ENCODE results near the gene LRRC8D. TPM values are rescaled to one million over a fixed set of nuclear protein-coding genes. Genes with fewer than 3 reads are reported as not detected.

The LRRC8D gene
- total RNA-seq, 5 donors from 2014 or later (not counting 1 experiment from before 2014, with no cell fraction given), result 23.8 to 43.4 (median 33.0) TPM

DNA sequence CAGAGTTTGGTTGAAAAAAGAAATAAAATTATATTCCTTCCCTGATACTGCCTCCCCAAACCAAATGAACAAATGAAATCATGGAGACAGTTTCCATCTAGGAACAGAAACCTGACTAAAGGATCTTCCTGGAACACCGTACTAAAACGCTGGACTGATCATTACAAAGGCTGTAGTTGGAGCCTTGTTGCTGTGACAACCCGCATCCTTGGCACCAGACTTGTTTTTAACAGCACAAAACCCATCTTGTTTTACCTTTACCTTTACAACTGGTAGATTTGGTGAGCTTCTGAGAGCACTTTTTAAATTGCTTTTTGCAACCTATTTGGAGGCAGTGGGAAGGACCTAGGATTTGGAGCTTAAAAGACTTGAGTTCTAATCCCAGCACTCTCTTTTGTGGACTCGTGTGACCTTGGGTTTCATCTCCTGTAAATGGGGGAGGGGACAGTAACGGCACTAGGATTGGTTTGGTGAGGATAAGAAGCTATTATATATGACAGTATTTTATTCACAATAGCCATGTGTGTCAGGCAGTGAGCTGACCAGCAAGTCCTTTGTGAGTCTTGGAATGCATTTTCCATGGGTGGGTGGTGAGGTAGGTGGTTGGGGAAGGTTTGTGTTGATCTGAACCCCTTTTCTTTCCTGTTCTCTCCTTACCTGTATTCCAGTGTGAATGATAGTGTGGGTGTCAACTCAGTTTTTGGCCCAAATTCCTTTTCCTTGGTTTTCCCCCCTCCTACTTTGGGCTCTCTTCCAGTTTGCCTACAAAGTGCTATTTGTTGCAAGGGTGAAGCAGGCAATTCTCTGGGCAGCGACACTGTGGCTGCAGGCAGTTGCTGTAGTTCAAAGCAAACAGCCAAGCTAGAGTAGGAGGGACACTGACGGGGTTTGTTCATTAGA is 12.6 kb downstream of the LRRC8D start:
- Histone ChIP-seq H3K4me3 (ENCODE audit: control insufficient read depth in 1 of 2, extremely low read depth in 1 of 2, low read length in 1 of 2) (no peak overlapping the region), H3K27ac (ENCODE audit: low read length) (no peak overlapping the region), H3K4me1 (ENCODE audit: control insufficient read depth in 1 of 2, extremely low read depth in 1 of 2, insufficient read depth in 2 of 2, low read length in 2 of 2) (no peaks in the 10 kb centered on the region), H3K36me3 (ENCODE audit: control insufficient read depth in 2 of 2, extremely low read depth in 1 of 2, insufficient read depth in 1 of 2, low read length in 1 of 2) (no peaks in the 10 kb centered on the region), H3K27me3 (replicated peaks in 1 of 2; ENCODE audit: control insufficient read depth in 2 of 2, extremely low read depth in 1 of 2, insufficient read depth in 2 of 2, low read length in 1 of 2) (no peaks in the 10 kb centered on the region), H3K9me3 (no peaks in the 10 kb centered on the region)
- H3K36me3 Mint-ChIP-seq, result no peaks in the 10 kb centered on the region
- no peaks in the 10 kb centered on the region for H3K9me3 Mint-ChIP-seq
- H3K27me3 Mint-ChIP-seq, result no peaks in the 10 kb centered on the region
- no peak overlapping the region for H3K27ac Mint-ChIP-seq
- H3K4me1 Mint-ChIP-seq, result peaks cover 10 to 30% (median 14%) of the 10 kb centered on the region in 3 donors
- WGBS (ENCODE audit: insufficient coverage), result 100% methylated on average over 3 of the region's 7 CpGs
- ChIA-PET CTCF (interaction anchor here in 1 of 2 donors (0.8 kb wide), 1 partner anchor 12 kb away, joined by 3 read pairs; no protein-coding TSS in a partner anchor), POLR2A (interaction anchor here in 1 of 2 donors (0.6 kb wide), 1 partner anchor 10 kb away, joined by 3 read pairs; no protein-coding TSS in a partner anchor)
- no peak overlapping the region for H3K4me3 Mint-ChIP-seq
- no peak for ATAC-seq (replicated peaks in 1 of 4)
- no peak for DNase-seq

DNA sequence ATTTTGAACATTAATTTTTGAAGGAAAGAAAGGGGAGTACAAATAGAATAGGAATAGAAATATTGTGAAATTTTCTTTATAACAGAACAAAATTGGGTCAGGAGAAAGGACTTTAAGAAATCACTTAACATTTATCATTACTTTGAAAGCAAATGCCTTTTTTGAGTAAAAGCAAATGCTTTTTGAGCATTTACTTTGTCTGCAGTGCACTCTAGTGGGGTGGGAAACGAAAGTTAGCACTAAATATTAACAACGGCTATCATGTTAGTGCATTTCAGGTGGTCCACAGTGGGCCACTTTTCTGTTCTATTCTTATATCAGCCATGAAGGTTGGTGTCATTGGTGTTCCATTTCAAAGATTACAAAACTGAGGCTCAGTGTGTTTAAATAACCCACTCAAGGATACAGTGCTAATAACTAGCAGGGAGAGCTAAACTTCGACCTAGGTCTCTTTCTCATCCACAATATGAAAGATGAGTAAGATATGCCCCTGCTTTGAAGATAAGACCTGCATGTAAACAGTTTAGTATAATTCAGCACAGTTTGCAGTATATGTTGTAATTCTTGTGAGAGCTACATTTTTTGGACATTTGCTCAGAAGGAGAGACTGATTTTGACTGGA is 13.4 kb downstream of the LRRC8D start:
- H3K27me3 Mint-ChIP-seq, result no peaks in the 10 kb centered on the region
- H3K9me3 Mint-ChIP-seq, result no peaks in the 10 kb centered on the region
- H3K4me1 Mint-ChIP-seq, result peaks cover 10 to 30% (median 16%) of the 10 kb centered on the region in 3 donors
- H3K27me3 ChIP-seq (replicated peaks in 1 of 2; ENCODE audit: control insufficient read depth in 2 of 2, extremely low read depth in 1 of 2, insufficient read depth in 2 of 2, low read length in 1 of 2), result no peaks in the 10 kb centered on the region
- no peak overlapping the region for H3K27ac Mint-ChIP-seq
- H3K36me3 ChIP-seq (ENCODE audit: control insufficient read depth in 2 of 2, extremely low read depth in 1 of 2, insufficient read depth in 1 of 2, low read length in 1 of 2), result no peaks in the 10 kb centered on the region
- DNase-seq (no peak), ATAC-seq (replicated peaks in 1 of 4) (no peak)
- CTCF ChIA-PET, result no interaction called here
- no peaks in the 10 kb centered on the region for H3K36me3 Mint-ChIP-seq
- POLR2A ChIA-PET, result no interaction called here
- H3K4me3 Mint-ChIP-seq, result no peak overlapping the region
- no peak overlapping the region for H3K4me3 ChIP-seq (ENCODE audit: control insufficient read depth in 1 of 2, extremely low read depth in 1 of 2, low read length in 1 of 2)
- no peaks in the 10 kb centered on the region for H3K9me3 ChIP-seq
- H3K27ac ChIP-seq (ENCODE audit: low read length), result no peak overlapping the region
- no CpG with 5 or more reads among the region's 3 CpGs for WGBS (ENCODE audit: insufficient coverage)
- H3K4me1 ChIP-seq (ENCODE audit: control insufficient read depth in 1 of 2, extremely low read depth in 1 of 2, insufficient read depth in 2 of 2, low read length in 2 of 2), result no peaks in the 10 kb centered on the region

DNA sequence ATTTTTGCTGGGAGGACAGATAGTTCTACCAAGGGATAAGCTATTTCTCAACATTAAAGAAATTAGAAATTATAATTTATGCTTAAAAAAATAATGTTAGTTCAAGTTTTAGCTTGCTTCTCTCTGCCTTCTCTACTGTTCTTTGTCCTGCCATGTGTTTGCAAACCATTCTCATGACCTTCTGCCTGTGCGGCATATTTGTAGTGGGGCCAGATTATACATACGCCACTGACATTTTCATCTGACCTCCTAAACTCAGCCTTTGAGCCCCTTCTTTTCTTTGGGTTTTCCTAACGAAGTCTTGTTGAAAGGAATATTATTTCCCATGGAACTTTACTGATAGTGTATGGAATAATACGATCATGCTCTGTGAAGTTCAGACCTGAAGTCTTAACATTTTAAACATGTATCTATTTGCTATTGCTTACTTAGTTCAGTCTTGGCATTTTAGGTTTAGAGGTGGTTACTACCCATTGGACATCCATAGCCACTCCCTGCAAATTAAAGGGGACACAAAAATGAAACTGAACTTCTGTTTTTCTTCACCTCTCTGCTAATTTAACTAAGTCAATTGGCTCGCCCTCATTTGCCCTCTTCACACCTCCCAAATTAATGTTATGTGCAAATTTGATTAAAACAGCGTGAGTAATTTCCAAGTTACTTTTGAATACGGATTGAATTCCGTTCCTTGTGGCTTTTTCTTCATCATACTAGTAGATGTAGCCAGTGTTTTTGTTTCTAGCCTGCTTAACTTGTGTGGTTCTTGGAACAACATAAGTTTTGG is 15.6 kb downstream of the LRRC8D start:
- H3K27ac ChIP-seq (ENCODE audit: low read length), result no peak overlapping the region
- Mint-ChIP-seq H3K27ac (no peak overlapping the region), H3K27me3 (no peaks in the 10 kb centered on the region), H3K36me3 (no peaks in the 10 kb centered on the region), H3K4me3 (no peak overlapping the region), H3K9me3 (no peaks in the 10 kb centered on the region), H3K4me1 (peaks cover 10 to 30% (median 24%) of the 10 kb centered on the region in 3 donors)
- no peak overlapping the region for H3K4me3 ChIP-seq (ENCODE audit: control insufficient read depth in 1 of 2, extremely low read depth in 1 of 2, low read length in 1 of 2)
- POLR2A ChIA-PET, result interaction anchor here in 1 of 2 donors (0.6 kb wide), 1 partner anchor 156 kb away, joined by 3 read pairs; no protein-coding TSS in a partner anchor
- no peaks in the 10 kb centered on the region for H3K9me3 ChIP-seq
- no peak for DNase-seq
- no peaks in the 10 kb centered on the region for H3K36me3 ChIP-seq (ENCODE audit: control insufficient read depth in 2 of 2, extremely low read depth in 1 of 2, insufficient read depth in 1 of 2, low read length in 1 of 2)
- WGBS (ENCODE audit: insufficient coverage), result no CpG with 5 or more reads among the region's 8 CpGs
- H3K4me1 ChIP-seq (ENCODE audit: control insufficient read depth in 1 of 2, extremely low read depth in 1 of 2, insufficient read depth in 2 of 2, low read length in 2 of 2), result no peaks in the 10 kb centered on the region
- no peak for ATAC-seq (replicated peaks in 1 of 4)
- H3K27me3 ChIP-seq (replicated peaks in 1 of 2; ENCODE audit: control insufficient read depth in 2 of 2, extremely low read depth in 1 of 2, insufficient read depth in 2 of 2, low read length in 1 of 2), result no peaks in the 10 kb centered on the region
- CTCF ChIA-PET, result interaction anchor here in 1 of 2 donors (0.7 to 1.1 kb wide), 3 partner anchors 20 to 638 kb away, joined by 3 to 4 read pairs (median 3); no protein-coding TSS in a partner anchor

DNA sequence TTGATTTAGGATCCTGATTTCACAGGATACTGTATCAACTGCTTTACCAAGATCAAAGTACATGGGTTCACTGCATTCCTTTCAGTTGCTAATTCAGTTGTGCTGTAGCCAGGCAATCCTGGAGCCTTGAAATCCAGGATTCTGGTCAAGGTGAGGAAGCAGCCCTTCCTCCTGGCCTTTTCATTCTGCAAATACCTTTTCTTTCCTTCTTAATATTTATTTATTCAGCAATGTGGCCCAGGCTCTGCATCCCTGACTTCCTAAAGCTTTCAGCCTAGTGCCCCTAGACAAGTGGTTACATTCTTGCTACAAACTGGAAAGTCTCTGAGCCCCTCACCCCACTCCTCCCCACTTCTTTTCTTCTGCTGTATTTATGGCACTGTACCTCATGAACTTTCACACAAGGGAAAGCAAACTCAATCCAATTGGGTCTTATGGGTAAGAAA is 16.2 kb downstream of the LRRC8D start:
- CTCF ChIA-PET, result interaction anchor here in 1 of 2 donors (1.1 kb wide), 1 partner anchor 21 kb away, joined by 4 read pairs; no protein-coding TSS in a partner anchor
- Mint-ChIP-seq H3K27me3 (no peaks in the 10 kb centered on the region), H3K27ac (no peak overlapping the region), H3K4me3 (no peak overlapping the region), H3K9me3 (no peaks in the 10 kb centered on the region), H3K4me1 (peaks cover 10 to 30% (median 24%) of the 10 kb centered on the region in 3 donors), H3K36me3 (no peaks in the 10 kb centered on the region)
- Histone ChIP-seq H3K4me3 (ENCODE audit: control insufficient read depth in 1 of 2, extremely low read depth in 1 of 2, low read length in 1 of 2) (no peak overlapping the region), H3K36me3 (ENCODE audit: control insufficient read depth in 2 of 2, extremely low read depth in 1 of 2, insufficient read depth in 1 of 2, low read length in 1 of 2) (no peaks in the 10 kb centered on the region), H3K4me1 (ENCODE audit: control insufficient read depth in 1 of 2, extremely low read depth in 1 of 2, insufficient read depth in 2 of 2, low read length in 2 of 2) (no peaks in the 10 kb centered on the region), H3K27me3 (replicated peaks in 1 of 2; ENCODE audit: control insufficient read depth in 2 of 2, extremely low read depth in 1 of 2, insufficient read depth in 2 of 2, low read length in 1 of 2) (no peaks in the 10 kb centered on the region), H3K27ac (ENCODE audit: low read length) (no peak overlapping the region), H3K9me3 (no peaks in the 10 kb centered on the region)
- no peak for DNase-seq
- ATAC-seq (replicated peaks in 1 of 4), result no peak
- POLR2A ChIA-PET, result interaction anchor here in 1 of 2 donors (0.6 kb wide), 1 partner anchor 12 kb away, joined by 3 read pairs; no protein-coding TSS in a partner anchor

DNA sequence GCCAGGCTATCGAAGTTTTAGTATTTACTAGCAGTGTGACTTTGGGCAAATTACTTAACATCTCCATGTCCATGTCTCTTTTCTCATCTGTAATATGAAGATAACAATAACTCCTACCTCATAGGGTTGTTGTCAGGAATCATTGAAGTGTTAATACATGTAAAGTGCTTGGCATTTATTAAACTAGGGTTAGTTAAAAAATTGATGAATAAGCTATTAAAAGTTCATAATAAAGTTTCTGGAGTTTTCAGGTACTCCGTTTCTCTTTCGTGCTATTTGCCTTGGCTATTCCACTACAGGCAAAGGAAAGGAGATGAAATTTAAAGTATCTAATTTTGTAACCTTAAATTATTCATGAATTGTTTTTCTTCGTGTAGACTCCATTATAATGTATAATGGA is 16.7 kb downstream of the LRRC8D start:
- no peaks in the 10 kb centered on the region for H3K36me3 Mint-ChIP-seq
- no CpG with 5 or more reads among the region's 4 CpGs for WGBS (ENCODE audit: insufficient coverage)
- Histone ChIP-seq H3K4me3 (ENCODE audit: control insufficient read depth in 1 of 2, extremely low read depth in 1 of 2, low read length in 1 of 2) (no peak overlapping the region), H3K36me3 (ENCODE audit: control insufficient read depth in 2 of 2, extremely low read depth in 1 of 2, insufficient read depth in 1 of 2, low read length in 1 of 2) (no peaks in the 10 kb centered on the region), H3K27ac (ENCODE audit: low read length) (no peak overlapping the region), H3K4me1 (ENCODE audit: control insufficient read depth in 1 of 2, extremely low read depth in 1 of 2, insufficient read depth in 2 of 2, low read length in 2 of 2) (peaks cover 2 to 3% of the 10 kb centered on the region in 2 experiments), H3K9me3 (no peaks in the 10 kb centered on the region), H3K27me3 (replicated peaks in 1 of 2; ENCODE audit: control insufficient read depth in 2 of 2, extremely low read depth in 1 of 2, insufficient read depth in 2 of 2, low read length in 1 of 2) (no peaks in the 10 kb centered on the region)
- H3K4me1 Mint-ChIP-seq, result peaks cover 15 to 31% (median 29%) of the 10 kb centered on the region in 3 donors
- no peak overlapping the region for H3K27ac Mint-ChIP-seq
- POLR2A ChIA-PET, result interaction anchor here in 1 of 2 donors (0.6 kb wide), 1 partner anchor 12 kb away, joined by 3 read pairs; no protein-coding TSS in a partner anchor
- H3K4me3 Mint-ChIP-seq, result no peak overlapping the region
- CTCF ChIA-PET, result interaction anchor here in 1 of 2 donors (1.1 kb wide), 1 partner anchor 22 kb away, joined by 4 read pairs; no protein-coding TSS in a partner anchor
- no peaks in the 10 kb centered on the region for H3K27me3 Mint-ChIP-seq
- DNase-seq (no peak), ATAC-seq (replicated peaks in 1 of 4) (no peak)
- no peaks in the 10 kb centered on the region for H3K9me3 Mint-ChIP-seq
